Liver (tissue), 9 donors: Measurements from ENCODE around the gene LDLRAD3. TPM values are rescaled to one million over a fixed set of nuclear protein-coding genes. Genes with fewer than 3 reads are reported as not detected.

ENCODE experiments used
- DNase-seq: peaks from one replicate; pipeline ENCODE4 v3.0.0-alpha.2; 2017; ENCODE audit warnings: low spot score
- H3K27ac ChIP-seq, 2 donors: one replicate each; pipeline ENCODE4 v1.7.0; 2013; ENCODE audit warnings: inconsistent platforms in 2 of 2, low read length in 2 of 2, control low read depth in 1 of 2, low read depth in 1 of 2, mild to moderate bottlenecking in 1 of 2
- H3K27me3 ChIP-seq, 4 donors: one replicate each; pipeline versions ENCODE4 v1.6.1 to v1.7.0; 2013; ENCODE audit warnings: low read length in 3 of 4, inconsistent platforms in 1 of 4, mild to moderate bottlenecking in 1 of 4, moderate library complexity in 1 of 4; ENCODE audit not compliant: control insufficient read depth in 4 of 4, insufficient read depth in 4 of 4
- H3K36me3 ChIP-seq, 4 donors: one replicate each; pipeline versions ENCODE4 v1.6.1 to v1.7.0; 2013; ENCODE audit warnings: low read length in 3 of 4, mild to moderate bottlenecking in 3 of 4, low read depth in 1 of 4, moderate library complexity in 1 of 4; ENCODE audit not compliant: control insufficient read depth in 4 of 4, insufficient read depth in 3 of 4
- H3K4me1 ChIP-seq, 4 donors: one replicate each; pipeline versions ENCODE4 v1.6.1 to v1.7.0; 2013; ENCODE audit warnings: low read length in 3 of 4, mild to moderate bottlenecking in 3 of 4, moderate library complexity in 1 of 4; ENCODE audit not compliant: control insufficient read depth in 4 of 4, insufficient read depth in 4 of 4
- H3K4me3 ChIP-seq, 3 donors: one replicate each; pipeline versions ENCODE4 v1.6.1 to v1.7.0; 2013; ENCODE audit warnings: low read length in 3 of 3, control low read depth in 1 of 3, low read depth in 1 of 3, mild to moderate bottlenecking in 1 of 3
- H3K9ac ChIP-seq, 2 donors: one replicate each; pipeline ENCODE4 v1.7.0; 2013; ENCODE audit warnings: low read length in 2 of 2, mild to moderate bottlenecking in 2 of 2, moderate library complexity in 2 of 2, control low read depth in 1 of 2, low read depth in 1 of 2
- H3K9me3 ChIP-seq, 4 donors: one replicate each; pipeline versions ENCODE4 v1.6.1 to v1.7.0; 2013; ENCODE audit warnings: low read length in 3 of 4; ENCODE audit not compliant: control insufficient read depth in 4 of 4
- EGR1 ChIP-seq, 2 donors: IDR thresholded peaks; 2 replicates each; pipeline ENCODE4 v1.6.1; 2016 to 2018; ENCODE audit warnings: antibody characterized with exemption in 2 of 2, low read depth in 2 of 2
- FOXA1 ChIP-seq: IDR thresholded peaks from 2 replicates; pipeline ENCODE4 v1.6.1; 2016; ENCODE audit warnings: antibody characterized with exemption
- FOXA2 ChIP-seq: IDR thresholded peaks from 2 replicates; pipeline ENCODE4 v1.6.1; 2016; ENCODE audit warnings: antibody characterized with exemption
- GABPA ChIP-seq, 2 donors: IDR thresholded peaks in 1 of 2; conservative IDR thresholded peaks in 1 of 2; 2 replicates each; pipeline ENCODE4 v1.6.1; 2016; ENCODE audit warnings: antibody characterized with exemption in 2 of 2, mild to moderate bottlenecking in 1 of 2, moderate library complexity in 1 of 2
- HNF4A ChIP-seq, 2 donors: conservative IDR thresholded peaks; 2 replicates each; pipeline ENCODE4 v1.6.1; 2016; ENCODE audit warnings: antibody characterized with exemption in 2 of 2, mild to moderate bottlenecking in 2 of 2
- HNF4G ChIP-seq: IDR thresholded peaks from 2 replicates; pipeline ENCODE4 v1.6.1; 2016; ENCODE audit warnings: antibody characterized with exemption
- JUND ChIP-seq, 2 donors: IDR thresholded peaks; 2 replicates each; pipeline ENCODE4 v1.6.1; 2016; ENCODE audit warnings: antibody characterized with exemption in 2 of 2
- NR2F2 ChIP-seq: IDR thresholded peaks from 2 replicates; pipeline ENCODE4 v1.6.1; 2016; ENCODE audit warnings: antibody characterized with exemption
- RAD21 ChIP-seq, 2 donors: IDR thresholded peaks; 2 replicates each; pipeline ENCODE4 v1.6.1; 2016; ENCODE audit warnings: antibody characterized with exemption in 2 of 2, mild to moderate bottlenecking in 2 of 2
- REST ChIP-seq: IDR thresholded peaks from 2 replicates; pipeline ENCODE4 v1.6.1; 2016; ENCODE audit warnings: antibody characterized with exemption, mild to moderate bottlenecking
- RXRA ChIP-seq, 2 donors: IDR thresholded peaks; 2 replicates each; pipeline ENCODE4 v1.6.1; 2017 to 2018; ENCODE audit warnings: antibody characterized with exemption in 2 of 2, mild to moderate bottlenecking in 1 of 2
- SP1 ChIP-seq: IDR thresholded peaks from 2 replicates; pipeline ENCODE4 v1.6.1; 2018; ENCODE audit warnings: antibody characterized with exemption, mild to moderate bottlenecking
- TAF1 ChIP-seq: conservative IDR thresholded peaks from 2 replicates; pipeline ENCODE4 v1.6.1; 2016; ENCODE audit warnings: antibody characterized with exemption, mild to moderate bottlenecking
- YY1 ChIP-seq: IDR thresholded peaks from 2 replicates; pipeline ENCODE4 v1.6.1; 2016; ENCODE audit warnings: antibody characterized with exemption, mild to moderate bottlenecking
- ZBTB33 ChIP-seq: IDR thresholded peaks from 2 replicates; pipeline ENCODE4 v1.6.1; 2016; ENCODE audit warnings: antibody characterized with exemption
- WGBS: extraction: QIAGEN DNeasy Blood & Tissue Kit; methylation state at CpG from one replicate; pipeline ENCODE4 v1.1.7; 2013; 5-methylcytosine and 5-hydroxymethylcytosine counted together
- polyA plus RNA-seq, 2 donors: library from polyadenylated mRNA; stranded (reverse) in 1 of 2; unstranded in 1 of 2; fragments of 200-250 nt in 1 of 2; fragments of >200 nt in 1 of 2; fragmentation: Nextera tagmentation in 1 of 2; extraction: Ambion mirVana in 1 of 2; gene quantifications; one replicate each; pipeline versions ENCODE4 v1.2.1 to v1.2.3, GENCODE V29; 2013 to 2015
- total RNA-seq, 2 donors: library from RNA; depleted of rRNA; stranded (reverse); fragments of >200 nt; gene quantifications; one replicate each; pipeline ENCODE4 v1.2.3, GENCODE V29; 2014
- TF ChIP-seq, protein P1 (sequence below): IDR thresholded peaks from 2 replicates; pipeline ENCODE4 v1.6.1; 2016; ENCODE audit warnings: antibody characterized with exemption
- TF ChIP-seq, protein P2 (sequence below): IDR thresholded peaks from 2 replicates; pipeline ENCODE4 v1.6.1; 2016; ENCODE audit warnings: antibody characterized with exemption
- TF ChIP-seq, protein P3 (sequence below): fragments of 150-350 bp; IDR thresholded peaks from 2 replicates; pipeline ENCODE4 v1.5.1; 2017; ENCODE audit warnings: improper control_type of control experiment, low read depth, low read length; ENCODE audit not compliant: missing input control
- donor health status: healthy.
- donor health status: healthy.
- donor health status: healthy.
- donor health status: healthy.
- donor health status: healthy.

The LDLRAD3 gene
- total and polyA plus RNA-seq, 4 donors: 0.75 to 1.3 (median 0.93) TPM

GRCh38 chr11:35924811-35925210 is 19.1 kb upstream of the LDLRAD3 start:
- H3K4me1 ChIP-seq: peaks cover 2 to 12% (median 11%) of the 10 kb centered on the region in 4 donors
- no peak overlapping the region for H3K27ac ChIP-seq
- H3K36me3 ChIP-seq: no peaks in the 10 kb centered on the region
- no peak overlapping the region for H3K9ac ChIP-seq
- H3K9me3 ChIP-seq: no peaks in the 10 kb centered on the region
- H3K4me3 ChIP-seq: no peak overlapping the region
- TF ChIP-seq, protein P1, sequence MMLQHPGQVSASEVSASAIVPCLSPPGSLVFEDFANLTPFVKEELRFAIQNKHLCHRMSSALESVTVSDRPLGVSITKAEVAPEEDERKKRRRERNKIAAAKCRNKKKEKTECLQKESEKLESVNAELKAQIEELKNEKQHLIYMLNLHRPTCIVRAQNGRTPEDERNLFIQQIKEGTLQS: no peak
- TF ChIP-seq HNF4G: no peak
- no peak for TF ChIP-seq TAF1
- TF ChIP-seq ZBTB33: no peak
- no peak for TF ChIP-seq RAD21 (IDR thresholded peaks at IDR 0.05)
- TF ChIP-seq HNF4A (conservative IDR thresholded peaks at IDR 0.05): no peak
- TF ChIP-seq RXRA (IDR thresholded peaks at IDR 0.05): no peak
- TF ChIP-seq REST: no peak
- no peak for TF ChIP-seq SP1
- TF ChIP-seq EGR1 (IDR thresholded peaks at IDR 0.05; ENCODE audit: low read depth in 2 of 2): no peak
- no peak for TF ChIP-seq FOXA2
- no peak for TF ChIP-seq FOXA1
- TF ChIP-seq NR2F2: no peak
- TF ChIP-seq YY1: no peak
- TF ChIP-seq, protein P2, sequence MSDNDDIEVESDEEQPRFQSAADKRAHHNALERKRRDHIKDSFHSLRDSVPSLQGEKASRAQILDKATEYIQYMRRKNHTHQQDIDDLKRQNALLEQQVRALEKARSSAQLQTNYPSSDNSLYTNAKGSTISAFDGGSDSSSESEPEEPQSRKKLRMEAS: no peak
- DNase-seq: no peak
- H3K27me3 ChIP-seq: no peaks in the 10 kb centered on the region
- 97% methylated on average over 1 of the region's 1 CpG for WGBS

GRCh38 chr11:35927104-35927503 is 16.8 kb upstream of the LDLRAD3 start:
- 61% methylated on average over 11 of the region's 11 CpGs for WGBS
- no peaks in the 10 kb centered on the region for H3K36me3 ChIP-seq
- H3K9me3 ChIP-seq: peaks cover 0 to 1% (median 0%) of the 10 kb centered on the region in 4 donors
- H3K27ac ChIP-seq: no peak overlapping the region
- H3K4me1 ChIP-seq: peaks cover 2 to 12% (median 11%) of the 10 kb centered on the region in 4 donors
- H3K27me3 ChIP-seq: no peaks in the 10 kb centered on the region
- H3K9ac ChIP-seq: no peak overlapping the region
- no peak for DNase-seq
- H3K4me3 ChIP-seq: no peak overlapping the region
- TF ChIP-seq NR2F2: no peak
- no peak for TF ChIP-seq REST
- no peak for TF ChIP-seq RXRA (IDR thresholded peaks at IDR 0.05)
- TF ChIP-seq, protein P1: no peak
- TF ChIP-seq YY1: no peak
- TF ChIP-seq TAF1: no peak
- TF ChIP-seq FOXA1: no peak
- TF ChIP-seq, protein P2: no peak
- no peak for TF ChIP-seq HNF4A (conservative IDR thresholded peaks at IDR 0.05)
- TF ChIP-seq EGR1 (IDR thresholded peaks at IDR 0.05; ENCODE audit: low read depth in 2 of 2): no peak
- TF ChIP-seq FOXA2: no peak
- TF ChIP-seq JUND (IDR thresholded peaks at IDR 0.05): no peak
- TF ChIP-seq, protein P3, sequence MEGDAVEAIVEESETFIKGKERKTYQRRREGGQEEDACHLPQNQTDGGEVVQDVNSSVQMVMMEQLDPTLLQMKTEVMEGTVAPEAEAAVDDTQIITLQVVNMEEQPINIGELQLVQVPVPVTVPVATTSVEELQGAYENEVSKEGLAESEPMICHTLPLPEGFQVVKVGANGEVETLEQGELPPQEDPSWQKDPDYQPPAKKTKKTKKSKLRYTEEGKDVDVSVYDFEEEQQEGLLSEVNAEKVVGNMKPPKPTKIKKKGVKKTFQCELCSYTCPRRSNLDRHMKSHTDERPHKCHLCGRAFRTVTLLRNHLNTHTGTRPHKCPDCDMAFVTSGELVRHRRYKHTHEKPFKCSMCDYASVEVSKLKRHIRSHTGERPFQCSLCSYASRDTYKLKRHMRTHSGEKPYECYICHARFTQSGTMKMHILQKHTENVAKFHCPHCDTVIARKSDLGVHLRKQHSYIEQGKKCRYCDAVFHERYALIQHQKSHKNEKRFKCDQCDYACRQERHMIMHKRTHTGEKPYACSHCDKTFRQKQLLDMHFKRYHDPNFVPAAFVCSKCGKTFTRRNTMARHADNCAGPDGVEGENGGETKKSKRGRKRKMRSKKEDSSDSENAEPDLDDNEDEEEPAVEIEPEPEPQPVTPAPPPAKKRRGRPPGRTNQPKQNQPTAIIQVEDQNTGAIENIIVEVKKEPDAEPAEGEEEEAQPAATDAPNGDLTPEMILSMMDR: no peak
- no peak for TF ChIP-seq RAD21 (IDR thresholded peaks at IDR 0.05)
- no peak for TF ChIP-seq HNF4G
- no peak for TF ChIP-seq GABPA (IDR thresholded peaks at IDR 0.05 in 1 of 2, conservative IDR thresholded peaks at IDR 0.05 in 1 of 2)
